ENCODE data around the gene MCUB.

The MCUB gene

GRCh38 chr4:109730619-109731545 is 170.8 kb downstream of the MCUB start:
- DNase-seq: no peak

GRCh38 chr4:109733728-109734127 is 173.7 kb downstream of the MCUB start:
- no peak for DNase-seq

- no peak for DNase-seq
Observed at GRCh38 chr4:109735566-109736365, 175.7 kb downstream of the MCUB start.
